ENCODE data around the gene LCNL1.
A peak's percentile ranks its signal among the peaks of the same experiment; 100 is the strongest.

The LCNL1 gene

GRCh38 chr9:137034709-137035506, 52.1 kb downstream of the LCNL1 start:
- Histone ChIP-seq H3K27me3 (replicated peaks; ENCODE audit: control insufficient read depth, insufficient read depth, low read length) (no peaks in the 10 kb centered on the region), H3K4me3 (ENCODE audit: low read length) (no peak overlapping the region), H3K36me3 (ENCODE audit: control insufficient read depth, insufficient read depth, low read length, severe bottlenecking) (peaks cover 10% of the 10 kb centered on the region), H3K9me3 (ENCODE audit: control insufficient read depth, low read length) (no peaks in the 10 kb centered on the region), H3K9ac (ENCODE audit: low read length) (no peak overlapping the region), H3K4me1 (ENCODE audit: control insufficient read depth, insufficient read depth, low read length) (no peaks in the 10 kb centered on the region)
- peak; percentile 91 for DNase-seq (ENCODE audit: low read depth)

Measured in adipocyte (in vitro differentiated cells).